WTC11 (cell line): ENCODE measurements around the gene TPTE2. TPM values are rescaled to one million over a fixed set of nuclear protein-coding genes. Genes with fewer than 3 reads are reported as not detected.

Experiments used
- ATAC-seq: fragments of 200-7000 bp; cut with Tn5 transposase; 2 replicates; pipeline ENCODE4 v1.10.0; 2021; ENCODE audit warnings: mild to moderate bottlenecking, moderate library complexity
- CTCF ChIA-PET: fragments of 300-600 bp; sonication (Branson Sonifier 250); formaldehyde crosslinking; loops from one replicate; lab custom pipeline; 2021; ENCODE audit warnings: antibody characterized with exemption; lab: Charles Lee
- POLR2A ChIA-PET: fragments of 350-600 bp; sonication (Branson Sonifier 250); formaldehyde crosslinking; loops from one replicate; lab custom pipeline; 2021; ENCODE audit warnings: antibody characterized with exemption; lab: Charles Lee
- DNase-seq: peaks from one replicate; pipeline ENCODE4 v3.0.0; 2021; ENCODE audit warnings: low spot score
- H3K27ac Mint-ChIP-seq: 2 replicates; pipeline ENCODE4 v1.8.0; 2021; ENCODE audit warnings: mixed read lengths
- H3K27me3 Mint-ChIP-seq: 2 replicates; pipeline ENCODE4 v1.8.0; 2021; ENCODE audit warnings: low read depth, mild to moderate bottlenecking, moderate library complexity, mixed read lengths
- H3K36me3 Mint-ChIP-seq: 2 replicates; pipeline ENCODE4 v1.8.0; 2021; ENCODE audit warnings: mixed read lengths
- H3K4me1 Mint-ChIP-seq: 2 replicates; pipeline ENCODE4 v1.8.0; 2022; ENCODE audit warnings: mixed read lengths
- H3K4me3 Mint-ChIP-seq: 2 replicates; pipeline ENCODE4 v1.8.0; 2021; ENCODE audit warnings: mild to moderate bottlenecking, moderate library complexity, mixed read lengths
- H3K9me3 Mint-ChIP-seq: 2 replicates; pipeline ENCODE4 v1.8.0; 2021; ENCODE audit warnings: mixed read lengths
- GABPB1 ChIP-seq: sonication (generic); formaldehyde crosslinking; IDR thresholded peaks from 2 replicates; pipeline ENCODE4 v1.8.1; 2023; ENCODE audit warnings: mild to moderate bottlenecking, missing genetic modification reagents
- JAZF1 ChIP-seq: fragments of 250-450 bp; sonication (Bioruptor Pico); IDR thresholded peaks from 2 replicates; pipeline ENCODE4 v1.9.0; 2021; ENCODE audit warnings: moderate library complexity, mild to moderate bottlenecking, inconsistent platforms
- NR1H2 ChIP-seq: sonication (generic); formaldehyde crosslinking; IDR thresholded peaks from 2 replicates; pipeline ENCODE4 v1.9.0; 2021; ENCODE audit warnings: mild to moderate bottlenecking, moderate library complexity, missing genetic modification reagents
- RORB ChIP-seq: fragments of 250-450 bp; sonication (Bioruptor Pico); IDR thresholded peaks from 2 replicates; pipeline ENCODE4 v1.9.0; 2021; ENCODE audit warnings: mild to moderate bottlenecking
- SOX15 ChIP-seq: fragments of 250-450 bp; sonication (Bioruptor Pico); IDR thresholded peaks from 2 replicates; pipeline ENCODE4 v1.9.0; 2021; ENCODE audit warnings: mild to moderate bottlenecking
- total RNA-seq: library from RNA; stranded (reverse); gene quantifications from 3 replicates; pipeline ENCODE4 v1.2.3, GENCODE V29; 2021
- TF ChIP-seq, protein P1 (sequence below): sonication (generic); formaldehyde crosslinking; IDR thresholded peaks from 2 replicates; pipeline ENCODE4 v1.8.1; 2022; ENCODE audit warnings: mild to moderate bottlenecking, missing genetic modification reagents, moderate library complexity, borderline replicate concordance
- TF ChIP-seq, protein P2 (sequence below): sonication (generic); formaldehyde crosslinking; IDR thresholded peaks from 2 replicates; pipeline ENCODE4 v1.8.0; 2023; ENCODE audit warnings: mild to moderate bottlenecking, missing genetic modification reagents
- TF ChIP-seq, protein P3 (sequence below): fragments of 250-450 bp; sonication (Bioruptor Pico); IDR thresholded peaks from 2 replicates; pipeline ENCODE4 v2.1.2; 2022; ENCODE audit warnings: mild to moderate bottlenecking, moderate library complexity
- TF ChIP-seq, protein P4 (sequence below): sonication (generic); formaldehyde crosslinking; IDR thresholded peaks from 2 replicates; pipeline ENCODE4 v1.8.1; 2023; ENCODE audit warnings: mild to moderate bottlenecking, missing genetic modification reagents, borderline replicate concordance

TPTE2 gene
- total RNA-seq, 1 experiment from 2014 or later, result not detected

DNA sequence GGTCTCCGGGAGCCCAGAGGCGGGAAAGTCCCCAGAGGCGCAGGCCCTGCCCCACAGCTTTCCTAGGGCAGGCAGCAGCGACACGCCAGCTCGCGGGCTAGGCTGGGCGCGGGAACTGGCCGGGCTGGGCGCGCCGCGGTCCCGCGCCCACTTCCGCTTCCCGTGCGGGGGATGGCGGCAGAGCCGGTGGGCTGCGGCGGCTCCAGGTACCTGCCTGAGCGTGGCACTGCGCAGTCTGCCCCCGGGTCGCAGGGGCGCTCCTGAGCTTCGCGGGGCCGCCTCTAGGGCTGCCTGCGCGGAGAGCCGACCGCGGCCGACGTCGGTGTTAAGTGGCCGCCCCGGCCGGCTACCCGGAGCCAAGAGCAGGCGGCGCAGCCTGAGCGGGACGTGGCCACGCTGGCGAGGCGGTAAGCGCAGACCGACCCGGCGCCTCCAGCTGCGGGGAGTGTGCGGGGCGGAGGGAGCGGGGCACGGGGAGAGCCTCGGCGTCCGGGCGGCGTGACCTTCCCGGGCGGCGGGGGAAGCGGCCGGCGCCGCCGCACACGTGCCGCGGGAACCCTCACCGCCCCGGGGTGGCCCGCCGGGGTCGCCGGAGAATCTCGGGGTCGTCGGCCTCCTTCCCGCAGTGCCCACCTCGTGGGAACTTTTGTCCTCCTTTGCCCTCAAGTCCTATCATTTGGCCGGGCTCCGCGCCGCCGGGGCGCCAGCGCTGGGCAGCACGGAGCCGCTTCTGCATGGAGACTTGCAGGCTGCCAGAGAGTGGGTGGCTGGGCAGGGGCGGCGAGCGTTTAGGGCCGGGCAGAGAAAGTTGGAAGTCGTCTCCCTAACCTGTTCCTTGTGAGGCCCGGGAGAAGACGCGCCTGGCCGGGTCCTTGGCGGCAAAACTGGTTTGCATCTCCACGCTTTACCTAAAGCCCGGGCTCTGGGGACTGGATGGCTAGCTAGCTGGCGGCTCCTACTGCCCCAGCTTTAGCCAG, 40.7 kb upstream of the TPTE2 start (continued):
- TF ChIP-seq, protein P1, sequence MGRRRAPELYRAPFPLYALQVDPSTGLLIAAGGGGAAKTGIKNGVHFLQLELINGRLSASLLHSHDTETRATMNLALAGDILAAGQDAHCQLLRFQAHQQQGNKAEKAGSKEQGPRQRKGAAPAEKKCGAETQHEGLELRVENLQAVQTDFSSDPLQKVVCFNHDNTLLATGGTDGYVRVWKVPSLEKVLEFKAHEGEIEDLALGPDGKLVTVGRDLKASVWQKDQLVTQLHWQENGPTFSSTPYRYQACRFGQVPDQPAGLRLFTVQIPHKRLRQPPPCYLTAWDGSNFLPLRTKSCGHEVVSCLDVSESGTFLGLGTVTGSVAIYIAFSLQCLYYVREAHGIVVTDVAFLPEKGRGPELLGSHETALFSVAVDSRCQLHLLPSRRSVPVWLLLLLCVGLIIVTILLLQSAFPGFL (CRISPR knock-in tag), result 0 out of 2 replicates have a peak, but pooled peaks have one; percentile 56

DNA sequence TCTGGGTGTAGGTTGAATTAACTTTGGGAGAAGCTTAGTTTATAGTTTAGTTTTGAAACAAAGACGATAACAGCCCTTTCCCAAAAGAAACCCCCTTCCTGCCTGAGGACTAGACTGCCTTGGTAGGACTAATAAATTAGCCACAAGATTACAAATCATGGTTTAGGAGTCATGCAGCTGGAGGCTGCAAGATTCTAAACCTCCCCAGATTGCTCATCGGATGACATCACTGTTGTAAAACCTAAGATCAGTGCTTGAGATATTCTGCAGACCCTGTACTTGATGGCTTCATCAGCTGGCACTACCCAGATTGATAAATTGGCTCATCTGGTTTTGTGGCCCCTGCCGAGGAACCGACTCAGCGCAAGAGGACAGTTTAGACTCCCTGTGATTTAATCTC, 36.2 kb upstream of the TPTE2 start:
- peaks cover 29% of the 10 kb centered on the region for H3K36me3 Mint-ChIP-seq
- POLR2A ChIA-PET, result no interaction called here
- TF ChIP-seq SOX15 (CRISPR knock-in tag) (no peak), RORB (no peak), NR1H2 (CRISPR knock-in tag) (no peak), JAZF1 (CRISPR knock-in tag) (no peak)
- TF ChIP-seq, protein P2, sequence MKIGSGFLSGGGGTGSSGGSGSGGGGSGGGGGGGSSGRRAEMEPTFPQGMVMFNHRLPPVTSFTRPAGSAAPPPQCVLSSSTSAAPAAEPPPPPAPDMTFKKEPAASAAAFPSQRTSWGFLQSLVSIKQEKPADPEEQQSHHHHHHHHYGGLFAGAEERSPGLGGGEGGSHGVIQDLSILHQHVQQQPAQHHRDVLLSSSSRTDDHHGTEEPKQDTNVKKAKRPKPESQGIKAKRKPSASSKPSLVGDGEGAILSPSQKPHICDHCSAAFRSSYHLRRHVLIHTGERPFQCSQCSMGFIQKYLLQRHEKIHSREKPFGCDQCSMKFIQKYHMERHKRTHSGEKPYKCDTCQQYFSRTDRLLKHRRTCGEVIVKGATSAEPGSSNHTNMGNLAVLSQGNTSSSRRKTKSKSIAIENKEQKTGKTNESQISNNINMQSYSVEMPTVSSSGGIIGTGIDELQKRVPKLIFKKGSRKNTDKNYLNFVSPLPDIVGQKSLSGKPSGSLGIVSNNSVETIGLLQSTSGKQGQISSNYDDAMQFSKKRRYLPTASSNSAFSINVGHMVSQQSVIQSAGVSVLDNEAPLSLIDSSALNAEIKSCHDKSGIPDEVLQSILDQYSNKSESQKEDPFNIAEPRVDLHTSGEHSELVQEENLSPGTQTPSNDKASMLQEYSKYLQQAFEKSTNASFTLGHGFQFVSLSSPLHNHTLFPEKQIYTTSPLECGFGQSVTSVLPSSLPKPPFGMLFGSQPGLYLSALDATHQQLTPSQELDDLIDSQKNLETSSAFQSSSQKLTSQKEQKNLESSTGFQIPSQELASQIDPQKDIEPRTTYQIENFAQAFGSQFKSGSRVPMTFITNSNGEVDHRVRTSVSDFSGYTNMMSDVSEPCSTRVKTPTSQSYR (CRISPR knock-in tag), result no peak
- TF ChIP-seq, protein P3, sequence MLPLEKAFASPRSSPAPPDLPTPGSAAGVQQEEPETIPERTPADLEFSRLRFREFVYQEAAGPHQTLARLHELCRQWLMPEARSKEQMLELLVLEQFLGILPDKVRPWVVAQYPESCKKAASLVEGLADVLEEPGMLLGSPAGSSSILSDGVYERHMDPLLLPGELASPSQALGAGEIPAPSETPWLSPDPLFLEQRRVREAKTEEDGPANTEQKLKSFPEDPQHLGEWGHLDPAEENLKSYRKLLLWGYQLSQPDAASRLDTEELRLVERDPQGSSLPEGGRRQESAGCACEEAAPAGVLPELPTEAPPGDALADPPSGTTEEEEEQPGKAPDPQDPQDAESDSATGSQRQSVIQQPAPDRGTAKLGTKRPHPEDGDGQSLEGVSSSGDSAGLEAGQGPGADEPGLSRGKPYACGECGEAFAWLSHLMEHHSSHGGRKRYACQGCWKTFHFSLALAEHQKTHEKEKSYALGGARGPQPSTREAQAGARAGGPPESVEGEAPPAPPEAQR (CRISPR knock-in tag), result no peak
- TF ChIP-seq, all 79 proteins: peak for 0
- H3K4me3 Mint-ChIP-seq, result no peak overlapping the region
- peaks cover 31% of the 10 kb centered on the region for H3K27me3 Mint-ChIP-seq
- H3K27ac Mint-ChIP-seq, result no peak overlapping the region
- DNase-seq, result no peak
- ATAC-seq, result no peak
- peaks cover 48% of the 10 kb centered on the region for H3K9me3 Mint-ChIP-seq
- no peaks in the 10 kb centered on the region for H3K4me1 Mint-ChIP-seq
- CTCF ChIA-PET, result no interaction called here

DNA sequence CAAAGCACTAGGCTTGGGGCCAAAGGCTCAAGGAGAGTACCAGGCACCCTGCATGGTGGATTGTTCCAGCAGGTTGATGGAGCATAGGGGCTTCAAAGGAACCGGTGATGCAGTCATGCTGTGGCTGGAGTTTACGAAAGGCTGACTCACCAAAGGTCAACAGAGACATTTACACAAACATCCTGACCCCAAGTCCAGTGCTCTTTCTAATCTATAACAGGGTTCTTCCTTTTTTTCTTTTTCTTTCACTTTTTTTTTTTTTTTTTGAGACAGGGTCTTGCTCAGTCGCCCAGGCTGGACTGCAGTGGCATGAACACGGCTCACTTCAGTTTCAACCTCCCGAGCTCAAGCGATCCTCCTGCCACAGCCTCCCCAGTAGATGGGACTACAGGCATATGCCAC, 35.6 kb upstream of the TPTE2 start:
- H3K27ac Mint-ChIP-seq, result no peak overlapping the region
- H3K27me3 Mint-ChIP-seq, result peaks cover 28% of the 10 kb centered on the region
- ChIA-PET POLR2A (no interaction called here), CTCF (no interaction called here)
- H3K9me3 Mint-ChIP-seq, result peaks cover 53% of the 10 kb centered on the region
- no peak for DNase-seq
- 0 out of 2 replicates have a peak, but pooled peaks have one; percentile 36 for TF ChIP-seq GABPB1 (CRISPR knock-in tag)
- TF ChIP-seq, protein P4, sequence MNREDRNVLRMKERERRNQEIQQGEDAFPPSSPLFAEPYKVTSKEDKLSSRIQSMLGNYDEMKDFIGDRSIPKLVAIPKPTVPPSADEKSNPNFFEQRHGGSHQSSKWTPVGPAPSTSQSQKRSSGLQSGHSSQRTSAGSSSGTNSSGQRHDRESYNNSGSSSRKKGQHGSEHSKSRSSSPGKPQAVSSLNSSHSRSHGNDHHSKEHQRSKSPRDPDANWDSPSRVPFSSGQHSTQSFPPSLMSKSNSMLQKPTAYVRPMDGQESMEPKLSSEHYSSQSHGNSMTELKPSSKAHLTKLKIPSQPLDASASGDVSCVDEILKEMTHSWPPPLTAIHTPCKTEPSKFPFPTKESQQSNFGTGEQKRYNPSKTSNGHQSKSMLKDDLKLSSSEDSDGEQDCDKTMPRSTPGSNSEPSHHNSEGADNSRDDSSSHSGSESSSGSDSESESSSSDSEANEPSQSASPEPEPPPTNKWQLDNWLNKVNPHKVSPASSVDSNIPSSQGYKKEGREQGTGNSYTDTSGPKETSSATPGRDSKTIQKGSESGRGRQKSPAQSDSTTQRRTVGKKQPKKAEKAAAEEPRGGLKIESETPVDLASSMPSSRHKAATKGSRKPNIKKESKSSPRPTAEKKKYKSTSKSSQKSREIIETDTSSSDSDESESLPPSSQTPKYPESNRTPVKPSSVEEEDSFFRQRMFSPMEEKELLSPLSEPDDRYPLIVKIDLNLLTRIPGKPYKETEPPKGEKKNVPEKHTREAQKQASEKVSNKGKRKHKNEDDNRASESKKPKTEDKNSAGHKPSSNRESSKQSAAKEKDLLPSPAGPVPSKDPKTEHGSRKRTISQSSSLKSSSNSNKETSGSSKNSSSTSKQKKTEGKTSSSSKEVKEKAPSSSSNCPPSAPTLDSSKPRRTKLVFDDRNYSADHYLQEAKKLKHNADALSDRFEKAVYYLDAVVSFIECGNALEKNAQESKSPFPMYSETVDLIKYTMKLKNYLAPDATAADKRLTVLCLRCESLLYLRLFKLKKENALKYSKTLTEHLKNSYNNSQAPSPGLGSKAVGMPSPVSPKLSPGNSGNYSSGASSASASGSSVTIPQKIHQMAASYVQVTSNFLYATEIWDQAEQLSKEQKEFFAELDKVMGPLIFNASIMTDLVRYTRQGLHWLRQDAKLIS (CRISPR knock-in tag), result no peak
- H3K36me3 Mint-ChIP-seq, result peaks cover 30% of the 10 kb centered on the region
- H3K4me3 Mint-ChIP-seq, result no peak overlapping the region
- no peak for ATAC-seq
- no peaks in the 10 kb centered on the region for H3K4me1 Mint-ChIP-seq
